Activated CD8-positive, alpha-beta memory T cell treated with anti-CD3 and anti-CD28 coated beads for 36 hours (primary cell): ENCODE measurements around the gene NLGN3. TPM values are rescaled to one million over a fixed set of nuclear protein-coding genes. Genes with fewer than 3 reads are reported as not detected.

Experiments
- CTCF ChIA-PET: fragments of 350-600 bp; sonication (Branson Sonifier 250); formaldehyde crosslinking; loops from one replicate; lab custom pipeline; 2021; ENCODE audit warnings: antibody characterized with exemption; lab: Charles Lee
- POLR2A ChIA-PET: fragments of 350-600 bp; sonication (Branson Sonifier 250); formaldehyde crosslinking; loops from one replicate; lab custom pipeline; 2021; ENCODE audit warnings: antibody characterized with exemption; lab: Charles Lee
- total RNA-seq, 2 experiments: library from RNA; stranded (reverse); gene quantifications; one replicate each; pipeline ENCODE4 v1.2.3, GENCODE V29; 2021

The NLGN3 gene
- total RNA-seq, 2 experiments from 2014 or later: 0.53 to 0.67 TPM

- CTCF ChIA-PET: interaction anchor here (0.7 kb wide), 2 partner anchors 16 to 492 kb away, joined by 3 to 4 read pairs; no protein-coding TSS in a partner anchor
- POLR2A ChIA-PET: interaction anchor here (0.5 to 1.6 kb wide), 9 partner anchors 14 to 184 kb away, joined by 3 to 10 read pairs (median 3); partner anchors contain the start of genes NONO and TAF1
Measured at GRCh38 chrX:71181910-71182799, 37.5 kb downstream of the NLGN3 start.

- ChIA-PET CTCF (interaction anchor here (0.7 kb wide), 1 partner anchor 15 kb away, joined by 4 read pairs; no protein-coding TSS in a partner anchor), POLR2A (interaction anchor here (0.6 to 1.6 kb wide), 7 partner anchors 13 to 183 kb away, joined by 3 to 10 read pairs (median 6); partner anchors contain the start of genes NONO and TAF1)
Measured at GRCh38 chrX:71182871-71183270, 38.2 kb downstream of the NLGN3 start.

GRCh38 chrX:71183341-71183740 lies 38.7 kb downstream of the NLGN3 start:
- ChIA-PET POLR2A (interaction anchor here (0.6 to 1.1 kb wide), 3 partner anchors 15 to 123 kb away, joined by 4 to 10 read pairs (median 7); no protein-coding TSS in a partner anchor), CTCF (no interaction called here)

- ChIA-PET POLR2A (no interaction called here), CTCF (no interaction called here)
Measured at GRCh38 chrX:71184092-71184491, 39.5 kb downstream of the NLGN3 start.

- CTCF ChIA-PET: no interaction called here
- POLR2A ChIA-PET: no interaction called here
Measured at GRCh38 chrX:71184803-71185495, 40.3 kb downstream of the NLGN3 start.

- CTCF ChIA-PET: no interaction called here
- POLR2A ChIA-PET: no interaction called here
Measured at GRCh38 chrX:71191248-71191647, 46.6 kb downstream of the NLGN3 start.

- POLR2A ChIA-PET: interaction anchor here (0.6 to 1.1 kb wide), 6 partner anchors 14 to 501 kb away, joined by 3 to 7 read pairs (median 4); partner anchors contain the start of gene NONO
- CTCF ChIA-PET: interaction anchor here (0.9 kb wide), 1 partner anchor 88 kb away, joined by 3 read pairs; no protein-coding TSS in a partner anchor
Measured at GRCh38 chrX:71195964-71196649, 51.5 kb downstream of the NLGN3 start.

- POLR2A ChIA-PET: interaction anchor here (0.6 to 1.2 kb wide), 6 partner anchors 9 to 337 kb away, joined by 3 to 8 read pairs (median 4); partner anchors contain the start of gene NONO
- CTCF ChIA-PET: interaction anchor here (0.6 to 1.3 kb wide), 2 partner anchors 16 to 95 kb away, joined by 3 to 4 read pairs; no protein-coding TSS in a partner anchor
Measured at GRCh38 chrX:71198066-71198465, 53.4 kb downstream of the NLGN3 start.

GRCh38 chrX:71199252-71200008 lies 54.8 kb downstream of the NLGN3 start:
- ChIA-PET CTCF (no interaction called here), POLR2A (interaction anchor here (0.7 kb wide), 1 partner anchor 17 kb away, joined by 10 read pairs; no protein-coding TSS in a partner anchor)

- POLR2A ChIA-PET: interaction anchor here (0.6 kb wide), 1 partner anchor 13 kb away, joined by 4 read pairs; no protein-coding TSS in a partner anchor
Measured at GRCh38 chrX:71210816-71211215, 66.2 kb downstream of the NLGN3 start.

GRCh38 chrX:71212536-71212935 lies 67.9 kb downstream of the NLGN3 start:
- ChIA-PET CTCF (interaction anchor here (0.7 kb wide), 1 partner anchor 39 kb away, joined by 3 read pairs; no protein-coding TSS in a partner anchor), POLR2A (no interaction called here)

More at GRCh38 chrX:71210816-71211215, 66.2 kb downstream of the NLGN3 start:
- CTCF ChIA-PET: no interaction called here

- ChIA-PET POLR2A (no interaction called here), CTCF (no interaction called here)
Measured at GRCh38 chrX:71214152-71214551, 69.5 kb downstream of the NLGN3 start.

- POLR2A ChIA-PET: no interaction called here
- CTCF ChIA-PET: no interaction called here
Measured at GRCh38 chrX:71214604-71215337, 70.1 kb downstream of the NLGN3 start.

GRCh38 chrX:71215338-71215912 lies 70.8 kb downstream of the NLGN3 start:
- ChIA-PET POLR2A (no interaction called here), CTCF (no interaction called here)

- POLR2A ChIA-PET: no interaction called here
- CTCF ChIA-PET: no interaction called here
Measured at GRCh38 chrX:71216485-71216884, 71.8 kb downstream of the NLGN3 start.

- POLR2A ChIA-PET: no interaction called here
- CTCF ChIA-PET: no interaction called here
Measured at GRCh38 chrX:71217298-71217697, 72.7 kb downstream of the NLGN3 start.
